OCI-LY1 (cell line): ENCODE results near the gene TGFBR3L.
"Not testable (repeated sequence)": the region's sequence is repeated elsewhere in the genome, so short reads cannot be mapped to it uniquely, and the experiment has no call there.

Source experiments
- H2AFZ ChIP-seq: fragments of 200-600 bp; sonication (generic), shearing (Covaris generic); 2 replicates; pipeline ENCODE4 v1.6.0; 2014; ENCODE audit warnings: antibody characterized with exemption, mild to moderate bottlenecking, low read length
- H3F3A ChIP-seq: fragments of 200-600 bp; sonication (generic), shearing (Covaris generic); 2 replicates; pipeline ENCODE4 v1.6.0; 2014; ENCODE audit warnings: mild to moderate bottlenecking, antibody characterized with exemption, low read length, moderate library complexity; ENCODE audit not compliant: insufficient read depth
- H3K27ac ChIP-seq: fragments of 200-600 bp; sonication (generic); 2 replicates; pipeline ENCODE4 v1.5.1; 2014; ENCODE audit warnings: low read length, mixed run types, mild to moderate bottlenecking, low read depth; ENCODE audit not compliant: poor library complexity, severe bottlenecking
- H3K27me3 ChIP-seq: fragments of 200-600 bp; sonication (generic); 2 replicates; pipeline ENCODE4 v1.6.0; 2014; ENCODE audit warnings: antibody characterized with exemption, mild to moderate bottlenecking, low read length, moderate library complexity; ENCODE audit not compliant: insufficient read depth
- H3K36me3 ChIP-seq: fragments of 200-600 bp; sonication (generic); 2 replicates; pipeline ENCODE4 v1.6.1; 2014; ENCODE audit warnings: mild to moderate bottlenecking, antibody characterized with exemption, low read length, moderate library complexity, mixed read lengths; ENCODE audit not compliant: insufficient read depth
- H3K4me1 ChIP-seq: fragments of 200-600 bp; sonication (generic); 2 replicates; pipeline ENCODE4 v1.5.1; 2014; ENCODE audit warnings: mild to moderate bottlenecking, low read length, moderate library complexity; ENCODE audit not compliant: insufficient read depth, severe bottlenecking
- H3K4me2 ChIP-seq: fragments of 200-600 bp; sonication (generic), shearing (Covaris generic); 2 replicates; pipeline ENCODE4 v1.6.1; 2014; ENCODE audit warnings: low read length
- H3K4me3 ChIP-seq: fragments of 200-600 bp; sonication (generic); 2 replicates; pipeline ENCODE4 v1.5.1; 2014; ENCODE audit warnings: low read length, low read depth, mild to moderate bottlenecking, mixed read lengths; ENCODE audit not compliant: poor library complexity, severe bottlenecking
- H3K79me2 ChIP-seq: fragments of 200-600 bp; shearing (Covaris generic); 2 replicates; pipeline ENCODE4 v1.6.1; 2016; ENCODE audit warnings: mixed run types, low read length, mixed read lengths; ENCODE audit not compliant: insufficient read depth
- H3K9ac ChIP-seq: fragments of 200-600 bp; sonication (generic), shearing (Covaris generic); 2 replicates; pipeline ENCODE4 v1.6.1; 2014; ENCODE audit warnings: mild to moderate bottlenecking, low read length, mixed read lengths
- H3K9me2 ChIP-seq: fragments of 200-600 bp; sonication (generic), shearing (Covaris generic); 2 replicates; pipeline ENCODE4 v1.6.1; 2014; ENCODE audit warnings: low read depth, mild to moderate bottlenecking, low read length, mixed read lengths
- H3K9me3 ChIP-seq: fragments of 200-600 bp; shearing (Covaris generic); 2 replicates; pipeline ENCODE4 v1.6.1; 2014; ENCODE audit warnings: low read length, mixed read lengths
- H4K20me1 ChIP-seq: fragments of 200-600 bp; sonication (generic), shearing (Covaris generic); 2 replicates; pipeline ENCODE4 v1.6.0; 2016; ENCODE audit warnings: mild to moderate bottlenecking, low read length; ENCODE audit not compliant: insufficient read depth
- CTCF ChIP-seq: fragments of 200-600 bp; sonication (generic), shearing (Covaris generic); IDR thresholded peaks from 2 replicates; pipeline ENCODE4 v1.5.1; 2017; ENCODE audit warnings: mild to moderate bottlenecking, antibody characterized with exemption, low read length, moderate library complexity, mixed read lengths
- EZH2 ChIP-seq: fragments of 200-600 bp; sonication (generic), shearing (Covaris generic); IDR thresholded peaks from 2 replicates; pipeline ENCODE4 v1.8.0; 2017; ENCODE audit warnings: borderline replicate concordance, mixed run types, mild to moderate bottlenecking, antibody characterized with exemption, low read length, moderate library complexity, mixed read lengths

The TGFBR3L gene

GRCh38 chr19:7887408-7888144 is 27.1 kb upstream of the TGFBR3L start:
- Histone ChIP-seq H4K20me1 (no peaks in the 10 kb centered on the region), H3K27me3 (no peaks in the 10 kb centered on the region), H2AFZ (no peak overlapping the region), H3K9me3 (no peaks in the 10 kb centered on the region), H3K27ac (no peak overlapping the region), H3K4me2 (no peak overlapping the region), H3K4me1 (no peaks in the 10 kb centered on the region), H3F3A (no peaks in the 10 kb centered on the region), H3K4me3 (no peak overlapping the region), H3K9ac (no peak overlapping the region), H3K9me2 (no peaks in the 10 kb centered on the region), H3K79me2 (no peaks in the 10 kb centered on the region), H3K36me3 (no peaks in the 10 kb centered on the region)
- TF ChIP-seq EZH2 (no peak), CTCF (no peak)

- Histone ChIP-seq H3K27me3 (no peaks in the 10 kb centered on the region), H3K79me2 (no peaks in the 10 kb centered on the region), H2AFZ (no peak within 1 kb of the TSS), H3K4me2 (no peak within 1 kb of the TSS), H3K9me3 (no peaks in the 10 kb centered on the region), H3K9ac (no peak within 1 kb of the TSS), H4K20me1 (no peaks in the 10 kb centered on the region), H3K4me3 (no peak within 1 kb of the TSS), H3F3A (no peaks in the 10 kb centered on the region), H3K4me1 (no peaks in the 10 kb centered on the region), H3K36me3 (no peaks in the 10 kb centered on the region), H3K9me2 (no peaks in the 10 kb centered on the region), H3K27ac (no peak within 1 kb of the TSS)
- TF ChIP-seq EZH2: no peak
- no peak for TF ChIP-seq CTCF
These were observed 26.3 kb upstream of the TGFBR3L start, which contains the start of gene LRRC8E for GRCh38 chr19:7888145-7888825. TSS of gene LRRC8E (plus strand) at chr19:7888510. CDS start at chr19:7895604, 7,094 bp downstream.

- H3K79me2 ChIP-seq: no peaks in the 10 kb centered on the region
- H3K4me3 ChIP-seq: no peak overlapping the region
- H2AFZ ChIP-seq: no peak overlapping the region
These were observed 25.8 kb upstream of the TGFBR3L start for GRCh38 chr19:7888826-7889217.

GRCh38 chr19:7893362-7894101 is 21.1 kb upstream of the TGFBR3L start:
- H3K27me3 ChIP-seq, H3K9me2 ChIP-seq, H3K9me3 ChIP-seq, H3K4me1 ChIP-seq, H3K36me3 ChIP-seq, H3K27ac ChIP-seq, H3K9ac ChIP-seq, H3K4me2 ChIP-seq, H4K20me1 ChIP-seq, H3K4me3 ChIP-seq, H3F3A ChIP-seq, H3K79me2 ChIP-seq, H2AFZ ChIP-seq: not testable (repeated sequence)

More at GRCh38 chr19:7888826-7889217, 25.8 kb upstream of the TGFBR3L start:
- Histone ChIP-seq H3K27me3 (no peaks in the 10 kb centered on the region), H3K9ac (no peak overlapping the region), H3K4me1 (no peaks in the 10 kb centered on the region), H3K9me2 (no peaks in the 10 kb centered on the region), H3K36me3 (no peaks in the 10 kb centered on the region), H3F3A (no peaks in the 10 kb centered on the region), H3K4me2 (no peak overlapping the region), H3K27ac (no peak overlapping the region), H4K20me1 (no peaks in the 10 kb centered on the region), H3K9me3 (no peaks in the 10 kb centered on the region)
- no peak for TF ChIP-seq EZH2
- no peak for TF ChIP-seq CTCF
